Neural cell (in vitro differentiated cells): ENCODE data around the gene OSCP1.

ENCODE experiments used
- CTCF ChIP-seq: fragments of 450-650 bp; IDR thresholded peaks from 2 replicates; pipeline ENCODE4 v1.5.1; 2014; ENCODE audit warnings: antibody characterized with exemption, mild to moderate bottlenecking, moderate library complexity; ENCODE audit not compliant: poor library complexity, severe bottlenecking
- EP300 ChIP-seq: fragments of 450-650 bp; conservative IDR thresholded peaks from 2 replicates; pipeline ENCODE4 v1.6.1; 2014; ENCODE audit warnings: antibody characterized with exemption, mild to moderate bottlenecking, moderate library complexity; ENCODE audit not compliant: poor library complexity, severe bottlenecking
- EZH2 ChIP-seq: fragments of 200-600, 300-800 bp; shearing (Covaris generic), sonication (generic); IDR thresholded peaks from 2 replicates; pipeline ENCODE4 v1.6.1; 2014; ENCODE audit warnings: antibody characterized with exemption, low read length, borderline replicate concordance, mild to moderate bottlenecking; ENCODE audit not compliant: insufficient read depth, poor library complexity, severe bottlenecking
- POLR2AphosphoS5 ChIP-seq: IDR thresholded peaks from 2 replicates; pipeline ENCODE4 v1.6.1; 2012
- REST ChIP-seq: IDR thresholded peaks from 2 replicates; pipeline ENCODE4 v1.6.1; 2012; ENCODE audit warnings: borderline replicate concordance
- SMC3 ChIP-seq: fragments of 450-650 bp; conservative IDR thresholded peaks from 2 replicates; pipeline ENCODE4 v1.6.1; 2014; ENCODE audit warnings: antibody characterized with exemption, mild to moderate bottlenecking, moderate library complexity; ENCODE audit not compliant: poor library complexity

- TF ChIP-seq SMC3, result no peak
- TF ChIP-seq CTCF, result no peak
- no peak for TF ChIP-seq REST
- no peak for TF ChIP-seq EZH2
- no peak for TF ChIP-seq EP300
- no peak for TF ChIP-seq POLR2AphosphoS5
Observed at GRCh38 chr1:36383240-36383639, 67.0 kb downstream of the OSCP1 start.
